Neural progenitor cell (in vitro differentiated cells): ENCODE data around the gene MEF2D. TPM values are rescaled to one million over a fixed set of nuclear protein-coding genes. Genes with fewer than 3 reads are reported as not detected.
A peak's percentile ranks its signal among the peaks of the same experiment; 100 is the strongest.

Source experiments
- DNase-seq: peaks from one replicate; pipeline ENCODE4 v3.0.0-alpha.2; 2016; ENCODE audit warnings: low spot score
- H2AFZ ChIP-seq: fragments of 200-600 bp; sonication (generic); replicated peaks from 2 replicates; pipeline ENCODE4 v1.6.1; 2016; ENCODE audit warnings: antibody characterized with exemption
- H3F3A ChIP-seq: fragments of 200-600 bp; sonication (generic); 2 replicates; pipeline ENCODE4 v1.6.1; 2016; ENCODE audit warnings: antibody characterized with exemption, low read depth
- H3K27ac ChIP-seq: fragments of 200-600 bp; sonication (generic); 2 replicates; pipeline ENCODE4 v1.5.1; 2016; ENCODE audit warnings: mild to moderate bottlenecking
- H3K27me3 ChIP-seq: fragments of 200-600 bp; sonication (generic); 2 replicates; pipeline ENCODE4 v1.6.1; 2016; ENCODE audit warnings: mild to moderate bottlenecking, moderate library complexity
- H3K36me3 ChIP-seq: fragments of 200-600 bp; sonication (generic); 2 replicates; pipeline ENCODE4 v1.5.1; 2016
- H3K4me1 ChIP-seq: fragments of 200-600 bp; sonication (generic); 2 replicates; pipeline ENCODE4 v1.6.1; 2016; ENCODE audit warnings: mixed run types
- H3K4me2 ChIP-seq: fragments of 200-600 bp; sonication (generic); 2 replicates; pipeline ENCODE4 v1.6.1; 2016
- H3K4me3 ChIP-seq: fragments of 200-600 bp; sonication (generic); 2 replicates; pipeline ENCODE4 v1.5.1; 2016
- H3K79me2 ChIP-seq: fragments of 200-600 bp; sonication (generic); 2 replicates; pipeline ENCODE4 v1.6.1; 2016; ENCODE audit warnings: low read depth
- H3K9ac ChIP-seq: fragments of 200-600 bp; sonication (generic); 2 replicates; pipeline ENCODE4 v1.6.1; 2016
- H3K9me3 ChIP-seq: fragments of 200-600 bp; sonication (generic); 2 replicates; pipeline ENCODE4 v1.5.1; 2016; ENCODE audit warnings: low read depth
- H4K20me1 ChIP-seq: fragments of 200-600 bp; sonication (generic); 2 replicates; pipeline ENCODE4 v1.6.1; 2016; ENCODE audit warnings: low read depth
- H3K27ac Mint-ChIP-seq: 3 replicates; pipeline ENCODE4 v1.8.0; 2021; ENCODE audit warnings: mixed read lengths
- H3K27me3 Mint-ChIP-seq: 2 replicates; pipeline ENCODE4 v1.8.0; 2022; ENCODE audit warnings: low read depth, mild to moderate bottlenecking, inconsistent platforms, moderate library complexity, mixed read lengths; ENCODE audit not compliant: insufficient read depth
- H3K36me3 Mint-ChIP-seq: 3 replicates; pipeline ENCODE4 v1.8.0; 2021; ENCODE audit warnings: mixed read lengths
- H3K4me1 Mint-ChIP-seq: 3 replicates; pipeline ENCODE4 v1.8.0; 2021; ENCODE audit warnings: mixed read lengths
- H3K4me3 Mint-ChIP-seq: 3 replicates; pipeline ENCODE4 v1.8.0; 2021; ENCODE audit warnings: mild to moderate bottlenecking, moderate library complexity, mixed read lengths
- H3K9me3 Mint-ChIP-seq: 3 replicates; pipeline ENCODE4 v1.8.0; 2020; ENCODE audit warnings: mixed read lengths
- EZH2 ChIP-seq: fragments of 200-600 bp; sonication (generic); IDR thresholded peaks from 2 replicates; pipeline ENCODE4 v1.6.1; 2017; ENCODE audit warnings: antibody characterized with exemption, mild to moderate bottlenecking, moderate library complexity
- EZH2phosphoT487 ChIP-seq: fragments of 200-600 bp; sonication (generic); IDR thresholded peaks from 2 replicates; pipeline ENCODE4 v1.6.1; 2017; ENCODE audit warnings: antibody characterized with exemption
- total RNA-seq: library from RNA; depleted of rRNA; stranded (reverse); fragments of >200 nt; gene quantifications from 2 replicates; pipeline ENCODE4 v1.2.3, GENCODE V29; 2015; ENCODE audit warnings: low replicate concordance
- TF ChIP-seq, protein P1 (sequence below): fragments of 200-600 bp; sonication (generic); IDR thresholded peaks from 2 replicates; pipeline ENCODE4 v1.5.1; 2017; ENCODE audit warnings: antibody characterized with exemption, mild to moderate bottlenecking

MEF2D gene
- total RNA-seq, 1 donor from 2014 or later, result 1.8 TPM

DNA sequence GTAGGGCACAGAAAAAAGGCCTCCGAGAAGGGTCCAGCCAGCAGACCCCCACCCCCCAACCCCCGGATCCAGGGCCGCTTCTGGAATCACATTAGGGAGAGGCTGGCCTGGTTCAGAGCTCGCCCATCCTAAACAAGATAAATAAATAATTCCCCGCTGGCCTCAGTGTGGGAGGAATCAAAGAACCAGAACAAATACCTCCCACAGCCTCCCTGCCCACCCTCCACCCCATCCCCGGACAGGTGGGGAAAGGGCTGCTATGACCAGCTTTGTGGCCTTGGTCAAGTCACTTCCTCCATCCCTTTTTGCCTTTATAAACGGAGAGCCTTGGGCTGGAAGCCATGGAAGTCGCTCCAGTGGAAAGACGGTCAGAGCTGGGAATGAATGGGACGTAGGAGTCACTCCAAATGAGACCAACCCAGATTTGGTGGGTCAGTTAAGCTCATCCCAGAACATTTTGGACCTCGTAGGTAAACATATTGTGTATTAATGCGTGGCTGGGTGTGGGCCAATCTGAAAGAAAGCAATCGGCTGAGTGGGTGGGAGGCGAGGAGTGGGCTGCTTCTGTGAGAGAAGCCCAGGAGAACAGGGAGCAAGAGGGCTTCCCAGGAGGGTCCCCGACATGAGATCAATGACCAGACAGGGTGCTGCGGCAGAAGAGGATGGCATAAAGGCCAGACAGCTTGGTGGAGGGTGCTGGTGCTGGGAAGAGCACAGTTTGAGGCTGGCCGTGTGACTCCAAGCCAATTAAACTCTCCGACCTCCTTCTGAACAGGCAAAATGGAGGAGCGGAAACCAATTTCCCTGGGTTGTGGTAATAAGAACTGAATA lies 63.3 kb downstream of the MEF2D start:
- Mint-ChIP-seq H3K4me1 (peaks cover 50% of the 10 kb centered on the region), H3K9me3 (peaks cover 2% of the 10 kb centered on the region), H3K4me3 (peak overlapping the region; percentile 41), H3K36me3 (no peaks in the 10 kb centered on the region), H3K27ac (no peak overlapping the region), H3K27me3 (peaks cover 85% of the 10 kb centered on the region)
- Histone ChIP-seq H3K79me2 (no peaks in the 10 kb centered on the region), H3K27ac (no peak overlapping the region), H3K9me3 (no peaks in the 10 kb centered on the region), H4K20me1 (peaks cover 94% of the 10 kb centered on the region), H3K27me3 (peaks cover 100% of the 10 kb centered on the region), H3K9ac (no peak overlapping the region), H3K4me2 (peak overlapping the region; percentile 20), H3K4me1 (peaks cover 38% of the 10 kb centered on the region), H3K36me3 (no peaks in the 10 kb centered on the region), H3F3A (peaks cover 43% of the 10 kb centered on the region), H2AFZ (no peak overlapping the region), H3K4me3 (no peak overlapping the region)
- DNase-seq, result no peak
- TF ChIP-seq, protein P1, sequence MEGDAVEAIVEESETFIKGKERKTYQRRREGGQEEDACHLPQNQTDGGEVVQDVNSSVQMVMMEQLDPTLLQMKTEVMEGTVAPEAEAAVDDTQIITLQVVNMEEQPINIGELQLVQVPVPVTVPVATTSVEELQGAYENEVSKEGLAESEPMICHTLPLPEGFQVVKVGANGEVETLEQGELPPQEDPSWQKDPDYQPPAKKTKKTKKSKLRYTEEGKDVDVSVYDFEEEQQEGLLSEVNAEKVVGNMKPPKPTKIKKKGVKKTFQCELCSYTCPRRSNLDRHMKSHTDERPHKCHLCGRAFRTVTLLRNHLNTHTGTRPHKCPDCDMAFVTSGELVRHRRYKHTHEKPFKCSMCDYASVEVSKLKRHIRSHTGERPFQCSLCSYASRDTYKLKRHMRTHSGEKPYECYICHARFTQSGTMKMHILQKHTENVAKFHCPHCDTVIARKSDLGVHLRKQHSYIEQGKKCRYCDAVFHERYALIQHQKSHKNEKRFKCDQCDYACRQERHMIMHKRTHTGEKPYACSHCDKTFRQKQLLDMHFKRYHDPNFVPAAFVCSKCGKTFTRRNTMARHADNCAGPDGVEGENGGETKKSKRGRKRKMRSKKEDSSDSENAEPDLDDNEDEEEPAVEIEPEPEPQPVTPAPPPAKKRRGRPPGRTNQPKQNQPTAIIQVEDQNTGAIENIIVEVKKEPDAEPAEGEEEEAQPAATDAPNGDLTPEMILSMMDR, result no peak
- TF ChIP-seq EZH2, result peak; percentile 0

DNA sequence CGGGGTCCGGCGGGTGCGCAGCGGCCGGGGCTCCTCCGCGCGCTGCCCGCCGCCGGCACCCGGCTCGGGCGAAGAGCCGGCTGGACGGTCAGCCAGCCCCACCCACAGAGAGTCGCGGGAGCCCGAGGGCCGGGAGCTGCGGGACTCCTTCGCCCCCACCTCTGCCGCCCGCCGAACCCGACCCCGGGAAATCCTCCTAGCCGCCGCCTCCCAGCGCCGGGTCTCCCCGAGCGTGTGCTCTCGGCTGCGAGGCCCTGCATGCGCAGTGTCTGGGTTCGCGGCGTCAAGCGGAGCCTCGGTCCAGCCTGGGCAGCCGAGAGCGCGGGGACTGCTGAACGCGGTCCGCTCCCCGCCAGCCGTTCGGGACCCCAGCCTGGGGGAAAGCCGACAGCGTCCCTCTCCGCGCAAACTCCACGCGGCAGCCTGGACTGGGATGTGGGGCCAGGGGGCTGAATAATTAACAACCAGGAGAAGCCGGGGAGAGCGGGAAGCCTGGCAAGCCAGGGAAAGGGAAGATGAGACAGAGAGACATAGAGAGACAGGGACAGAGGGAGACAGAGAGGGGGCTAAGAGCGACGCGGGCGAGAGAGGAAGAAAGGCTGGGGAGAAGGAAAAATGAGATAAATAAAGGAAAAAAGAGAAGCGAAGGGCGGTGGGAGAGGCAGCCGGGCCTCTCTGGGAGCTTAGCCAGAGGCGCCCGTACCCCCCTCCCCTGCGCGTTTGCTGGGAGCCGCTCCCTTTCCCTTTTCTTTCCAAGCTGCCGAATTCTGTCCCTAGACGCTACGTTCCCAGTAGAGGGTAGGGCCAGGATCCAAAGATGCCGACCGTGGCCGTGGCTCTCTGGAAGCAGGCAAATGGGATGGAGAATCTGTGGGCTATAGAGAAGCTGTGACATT lies 64.2 kb downstream of the MEF2D start:
- no peaks in the 10 kb centered on the region for H3K36me3 ChIP-seq
- no peaks in the 10 kb centered on the region for H3K79me2 ChIP-seq
- no peak overlapping the region for H3K9ac ChIP-seq
- Mint-ChIP-seq H3K9me3 (peaks cover 2% of the 10 kb centered on the region), H3K27ac (no peak overlapping the region), H3K27me3 (peaks cover 85% of the 10 kb centered on the region), H3K36me3 (no peaks in the 10 kb centered on the region), H3K4me1 (peaks cover 57% of the 10 kb centered on the region), H3K4me3 (peak overlapping the region; percentile 70)
- H3K27ac ChIP-seq, result no peak overlapping the region
- peak; percentile 99 for TF ChIP-seq EZH2
- TF ChIP-seq, protein P1, result no peak
- TF ChIP-seq EZH2phosphoT487, result peak; percentile 97
- H3K27me3 ChIP-seq, result peaks cover 100% of the 10 kb centered on the region
- peaks cover 94% of the 10 kb centered on the region for H4K20me1 ChIP-seq
- peak overlapping the region; percentile 20 for H3K4me2 ChIP-seq
- peaks cover 46% of the 10 kb centered on the region for H3K4me1 ChIP-seq
- no peak overlapping the region for H2AFZ ChIP-seq
- peaks cover 49% of the 10 kb centered on the region for H3F3A ChIP-seq
- peak; percentile 73 for DNase-seq
- no peaks in the 10 kb centered on the region for H3K9me3 ChIP-seq
- H3K4me3 ChIP-seq, result no peak overlapping the region

DNA sequence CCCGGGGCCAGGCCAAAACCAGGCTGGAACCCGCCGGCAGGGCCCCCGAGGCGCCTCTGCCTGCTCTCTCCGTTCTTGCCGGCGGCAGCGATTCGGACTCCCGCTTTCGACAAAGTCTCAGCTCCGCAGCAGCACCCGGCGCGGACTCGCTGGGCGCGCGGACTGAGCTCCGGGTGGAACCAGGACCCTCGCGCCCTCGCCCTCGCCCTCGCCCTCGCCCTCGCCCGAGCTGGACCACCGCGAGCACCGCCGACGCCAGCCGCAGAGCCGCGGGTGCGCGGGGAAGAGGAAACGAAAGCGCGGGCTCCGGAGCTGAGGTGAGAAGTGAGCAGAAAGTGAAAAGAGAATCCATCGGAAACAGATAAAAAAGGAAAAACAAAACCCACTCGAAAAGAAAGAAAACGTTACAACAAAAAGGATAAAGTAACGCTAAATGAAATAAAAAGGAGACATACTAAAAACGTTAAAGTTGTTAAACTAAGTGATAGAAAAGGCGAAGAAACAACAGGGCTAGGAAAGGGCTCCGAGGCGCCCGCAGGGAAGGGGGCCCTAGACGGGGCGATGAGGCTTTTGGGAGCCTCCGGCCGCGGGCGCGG lies 64.9 kb downstream of the MEF2D start:
- no peak overlapping the region for H3K9ac ChIP-seq
- peaks cover 100% of the 10 kb centered on the region for H3K27me3 ChIP-seq
- H3K27me3 Mint-ChIP-seq, result peaks cover 83% of the 10 kb centered on the region
- H4K20me1 ChIP-seq, result peaks cover 94% of the 10 kb centered on the region
- H3K4me1 ChIP-seq, result peaks cover 47% of the 10 kb centered on the region
- no peak overlapping the region for H3K27ac Mint-ChIP-seq
- no peaks in the 10 kb centered on the region for H3K36me3 ChIP-seq
- TF ChIP-seq, protein P1, result no peak
- peak; percentile 99 for TF ChIP-seq EZH2phosphoT487
- peak; percentile 99 for TF ChIP-seq EZH2
- no peak overlapping the region for H3K27ac ChIP-seq
- no peaks in the 10 kb centered on the region for H3K79me2 ChIP-seq
- H3K4me3 Mint-ChIP-seq, result peak overlapping the region; percentile 70
- H3K36me3 Mint-ChIP-seq, result no peaks in the 10 kb centered on the region
- H3K4me2 ChIP-seq, result peak overlapping the region; percentile 20
- peak overlapping the region; percentile 5 for H3K4me3 ChIP-seq
- no peak overlapping the region for H2AFZ ChIP-seq
- no peaks in the 10 kb centered on the region for H3K9me3 ChIP-seq
- H3K9me3 Mint-ChIP-seq, result peaks cover 2% of the 10 kb centered on the region
- peaks cover 44% of the 10 kb centered on the region for H3F3A ChIP-seq
- H3K4me1 Mint-ChIP-seq, result peaks cover 51% of the 10 kb centered on the region
- DNase-seq, result peak; percentile 61
